Tibial artery (tissue), 4 donors: ENCODE measurements around the gene KLHL22.
A peak's percentile ranks its signal among the peaks of the same experiment; 100 is the strongest.

ENCODE experiments used
- DNase-seq, 2 donors: peaks; one replicate each; pipeline ENCODE4 v3.0.0-alpha.2; 2019
- H3K27ac ChIP-seq, 2 donors: fragments of 200-600 bp; sonication (generic) in 1 of 2; 1 replicate in 1 of 2; 2 replicates in 1 of 2; pipeline ENCODE4 v1.5.1; 2018 to 2019; ENCODE audit warnings: mild to moderate bottlenecking in 1 of 2
- H3K27me3 ChIP-seq, 2 donors: fragments of 200-600 bp; sonication (generic) in 1 of 2; one replicate each; pipeline versions ENCODE4 v1.5.1 to v1.6.0; 2016 to 2019
- H3K36me3 ChIP-seq, 3 donors: fragments of 200-600 bp; sonication (generic) in 2 of 3; one replicate each; pipeline ENCODE4 v1.5.1; 2016 to 2019; ENCODE audit warnings: mild to moderate bottlenecking in 2 of 3
- H3K4me1 ChIP-seq, 4 donors: fragments of 200-600 bp; sonication (generic) in 2 of 4; 1 replicate in 3 of 4; 2 replicates in 1 of 4; pipeline ENCODE4 v1.5.1; 2016 to 2019
- H3K4me3 ChIP-seq, 2 donors: fragments of 200-600 bp; sonication (generic) in 1 of 2; 1 replicate in 1 of 2; 2 replicates in 1 of 2; pipeline ENCODE4 v1.5.1; 2018 to 2019; ENCODE audit warnings: mild to moderate bottlenecking in 2 of 2
- H3K9me3 ChIP-seq, 3 donors: fragments of 200-600 bp; sonication (generic) in 1 of 3; one replicate each; pipeline ENCODE4 v1.5.1; 2016 to 2019
- CTCF ChIP-seq, 2 experiments: fragments of 200-600 bp in 1 of 2; fragments of 450-650 bp in 1 of 2; IDR thresholded peaks; one replicate each; pipeline ENCODE4 v1.5.1; 2017 to 2019; ENCODE audit warnings: antibody characterized with exemption in 2 of 2, mild to moderate bottlenecking in 1 of 2, moderate library complexity in 1 of 2
- intact Hi-C: fragments of 100-400 bp; cut with DNase I; formaldehyde crosslinking; loops from one replicate; pipeline ENCODE4 v1.15.0; 2023; ENCODE audit warnings: low total_unique reads

The KLHL22 gene

DNA sequence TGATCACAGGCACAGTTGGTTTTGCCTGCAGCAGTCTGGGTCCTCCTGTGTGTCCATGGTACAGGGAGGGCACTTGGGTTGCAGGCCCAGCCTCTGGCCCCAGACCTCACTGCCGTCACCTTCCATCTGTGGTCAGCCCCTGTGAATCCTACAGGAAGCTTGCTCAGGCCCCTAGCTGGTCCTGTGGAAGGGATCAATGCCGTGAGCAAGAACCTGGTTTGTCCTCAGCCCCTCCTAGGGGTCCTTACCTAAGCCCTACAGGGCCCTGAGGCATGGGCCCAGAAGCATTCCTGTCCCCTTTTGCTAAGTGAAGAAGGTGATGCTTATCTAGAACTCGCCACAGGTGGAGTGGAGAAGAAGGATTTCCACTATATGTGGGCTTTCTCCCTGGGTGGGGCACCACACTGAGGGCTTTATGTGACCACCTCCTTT lies 41.7 kb upstream of the KLHL22 start:
- peaks cover 21 to 50% (median 33%) of the 10 kb centered on the region in 3 donors for H3K36me3 ChIP-seq
- intact Hi-C loops, result no loop called here
- no peak for DNase-seq
- H3K4me1 ChIP-seq, result peaks cover 5 to 40% (median 28%) of the 10 kb centered on the region in 4 donors
- H3K9me3 ChIP-seq, result no peaks in the 10 kb centered on the region
- no peak overlapping the region for H3K4me3 ChIP-seq
- H3K27me3 ChIP-seq, result no peaks in the 10 kb centered on the region
- TF ChIP-seq CTCF (IDR thresholded peaks at IDR 0.05), result no peak
- H3K27ac ChIP-seq, result peak overlapping the region in 1 of 2 donors; percentile 25

DNA sequence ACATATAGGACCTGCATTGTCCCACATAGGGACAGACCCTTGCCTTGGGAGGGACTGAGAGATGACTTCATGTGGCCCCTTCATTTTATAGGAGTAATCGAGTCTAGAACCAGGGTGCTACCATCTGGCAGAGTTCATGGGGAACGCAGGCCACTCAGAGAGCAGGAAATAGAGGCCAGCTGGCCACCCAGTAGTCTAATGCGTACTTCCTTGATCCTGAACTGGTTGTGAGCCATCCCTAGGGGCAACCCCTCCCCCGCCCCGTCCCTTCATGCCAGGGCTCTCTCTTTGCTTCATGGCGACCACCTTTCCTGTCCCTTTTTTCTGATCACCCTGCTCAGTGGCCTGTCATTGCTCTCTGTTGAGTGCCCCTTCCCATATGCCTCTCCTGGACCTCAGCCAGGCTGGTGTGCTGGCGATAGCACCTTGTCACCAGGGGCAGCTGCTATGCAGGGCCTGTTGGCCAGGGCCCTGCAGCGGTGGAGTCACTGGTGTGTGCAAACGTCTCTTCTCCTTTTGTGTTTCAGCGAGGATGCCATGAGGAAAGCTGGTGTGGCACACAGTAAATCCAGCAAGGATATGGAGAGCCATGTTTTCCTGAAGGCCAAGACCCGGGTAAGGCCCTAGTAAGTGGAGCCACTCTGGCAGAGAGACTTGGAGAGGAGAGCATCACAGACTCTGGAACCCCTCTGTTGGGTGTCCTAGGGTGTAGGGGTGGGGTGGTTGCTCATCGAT lies 41.2 kb upstream of the KLHL22 start:
- no peak for DNase-seq
- peaks cover 21 to 44% (median 27%) of the 10 kb centered on the region in 3 donors for H3K36me3 ChIP-seq
- no peak overlapping the region for H3K4me3 ChIP-seq
- TF ChIP-seq CTCF (IDR thresholded peaks at IDR 0.05), result no peak
- H3K27ac ChIP-seq, result peak overlapping the region; percentile 3 to 25
- H3K4me1 ChIP-seq, result peaks cover 6 to 46% (median 34%) of the 10 kb centered on the region in 4 donors
- H3K27me3 ChIP-seq, result no peaks in the 10 kb centered on the region
- H3K9me3 ChIP-seq, result no peaks in the 10 kb centered on the region
- intact Hi-C loops, result no loop called here

GRCh38 chr22:20533879-20534265 lies 38.3 kb upstream of the KLHL22 start:
- Histone ChIP-seq H3K27me3 (no peaks in the 10 kb centered on the region), H3K4me3 (no peak overlapping the region), H3K9me3 (no peaks in the 10 kb centered on the region), H3K36me3 (peaks cover 16 to 31% (median 18%) of the 10 kb centered on the region in 3 donors), H3K4me1 (peaks cover 6 to 70% (median 52%) of the 10 kb centered on the region in 4 donors), H3K27ac (peak overlapping the region; percentile 80 to 84)
- intact Hi-C loops, result no loop called here
- DNase-seq, result no peak
- no peak for TF ChIP-seq CTCF (IDR thresholded peaks at IDR 0.05)

- Histone ChIP-seq H3K27me3 (no peaks in the 10 kb centered on the region), H3K36me3 (peaks cover 10 to 31% (median 18%) of the 10 kb centered on the region in 3 donors), H3K4me1 (peaks cover 6 to 70% (median 52%) of the 10 kb centered on the region in 4 donors), H3K4me3 (no peak overlapping the region), H3K9me3 (no peaks in the 10 kb centered on the region), H3K27ac (peak overlapping the region; percentile 80 to 84)
- DNase-seq, result no peak
- intact Hi-C loops, result no loop called here
- TF ChIP-seq CTCF (IDR thresholded peaks at IDR 0.05), result no peak
These were observed 37.7 kb upstream of the KLHL22 start for GRCh38 chr22:20533095-20533878.

DNA sequence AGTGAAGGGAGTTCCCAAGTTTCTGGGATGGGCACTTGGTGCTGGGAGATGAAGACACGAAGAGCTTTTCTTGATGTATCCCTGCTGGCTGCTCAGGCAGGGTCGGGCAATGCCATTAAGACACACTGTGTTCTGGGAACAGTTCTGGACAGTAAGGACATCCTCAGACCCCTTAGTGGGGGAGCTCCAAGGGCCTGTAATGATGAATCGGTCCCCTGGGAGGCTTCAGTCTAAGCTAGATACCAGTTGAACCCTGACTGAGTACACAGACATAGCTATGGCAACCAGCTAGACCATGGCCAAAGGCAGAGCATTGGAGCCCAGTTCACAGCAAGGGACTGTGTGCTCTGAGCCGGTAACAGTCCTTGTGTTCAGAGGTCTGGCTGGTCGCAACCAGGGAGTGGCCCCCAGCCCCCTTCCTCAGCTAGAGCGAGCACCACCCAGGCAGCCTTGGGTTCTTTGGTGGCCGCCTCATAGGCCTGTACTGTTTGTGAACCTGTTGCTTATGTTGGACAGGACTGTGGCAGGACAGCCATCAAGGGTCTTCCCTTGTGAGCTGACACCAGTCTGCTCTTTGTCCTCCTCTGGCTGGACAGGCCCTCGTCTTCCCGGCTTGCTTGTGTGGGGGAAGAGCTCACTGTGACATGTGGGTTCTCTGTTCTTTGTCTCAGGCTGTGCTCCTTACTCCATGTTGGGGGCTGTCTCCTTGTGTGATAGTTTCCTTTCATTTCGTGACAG lies 36.8 kb upstream of the KLHL22 start:
- intact Hi-C loops, result no loop called here
- TF ChIP-seq CTCF (IDR thresholded peaks at IDR 0.05), result no peak
- no peak for DNase-seq
- Histone ChIP-seq H3K36me3 (peaks cover 4 to 27% (median 20%) of the 10 kb centered on the region in 3 donors), H3K27me3 (no peaks in the 10 kb centered on the region), H3K9me3 (no peaks in the 10 kb centered on the region), H3K4me1 (peaks cover 6 to 73% (median 52%) of the 10 kb centered on the region in 4 donors), H3K27ac (peak overlapping the region; percentile 80 to 84), H3K4me3 (no peak overlapping the region)
